ENCODE data around the gene COL4A3. TPM values are rescaled to one million over a fixed set of nuclear protein-coding genes. Genes with fewer than 3 reads are reported as not detected.
A peak's percentile ranks its signal among the peaks of the same experiment; 100 is the strongest.

The COL4A3 gene
- not detected for polyA plus RNA-seq (2013, experiment 1 of 2)
- polyA plus RNA-seq (2013, experiment 2 of 2) = not detected

DNA sequence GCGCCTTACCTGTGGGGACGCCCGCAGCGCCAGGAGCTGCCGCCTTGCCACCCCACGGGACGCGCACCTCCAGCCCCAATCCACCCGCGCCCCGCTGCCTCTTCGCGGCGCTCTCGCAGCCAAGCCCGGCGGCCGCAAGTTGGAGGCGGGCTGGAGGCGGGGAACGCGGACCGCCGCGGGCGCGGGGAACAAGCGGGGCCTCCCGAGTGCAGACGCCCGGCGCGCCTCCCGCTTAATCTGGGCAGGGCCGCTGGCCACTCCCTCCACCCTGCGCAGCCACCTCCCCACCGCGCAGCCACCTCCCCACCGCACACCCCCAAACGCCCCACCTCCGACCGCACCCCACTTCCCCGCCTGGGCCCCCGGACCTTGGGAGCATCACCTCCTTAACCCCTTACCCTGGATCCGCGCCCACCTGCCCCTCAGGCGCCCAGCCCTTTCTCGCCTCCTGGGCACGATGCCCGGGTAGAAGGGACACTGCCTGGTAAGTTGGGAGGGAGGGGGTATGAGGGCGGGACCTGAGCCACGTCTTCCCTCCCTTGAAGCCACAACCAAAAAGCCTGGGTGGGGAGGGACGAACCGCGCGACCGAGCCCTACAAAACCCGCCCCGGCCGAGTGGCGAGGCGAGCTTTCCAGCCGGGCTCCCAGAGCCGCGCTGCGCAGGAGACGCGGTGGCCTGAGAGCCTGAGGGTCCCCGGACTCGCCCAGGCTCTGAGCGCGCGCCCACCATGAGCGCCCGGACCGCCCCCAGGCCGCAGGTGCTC is at the start of gene COL4A3, which contains the start of gene COL4A4:
Gene COL4A3, plus strand, starts transcription at position 627 of the 765 bp plus-strand sequence. Its CDS starts 103 bp downstream, at position 730.
Gene COL4A4, minus strand, starts transcription at position 208 of the 765 bp plus-strand sequence. CDS start 16,722 bp downstream, outside the sequence.
- no peaks in the 10 kb centered on the region for H3K36me3 ChIP-seq (ENCODE audit: control insufficient read depth in 1 of 2, insufficient read depth in 2 of 2, low read depth in 1 of 2, low read length in 2 of 2)

DNA sequence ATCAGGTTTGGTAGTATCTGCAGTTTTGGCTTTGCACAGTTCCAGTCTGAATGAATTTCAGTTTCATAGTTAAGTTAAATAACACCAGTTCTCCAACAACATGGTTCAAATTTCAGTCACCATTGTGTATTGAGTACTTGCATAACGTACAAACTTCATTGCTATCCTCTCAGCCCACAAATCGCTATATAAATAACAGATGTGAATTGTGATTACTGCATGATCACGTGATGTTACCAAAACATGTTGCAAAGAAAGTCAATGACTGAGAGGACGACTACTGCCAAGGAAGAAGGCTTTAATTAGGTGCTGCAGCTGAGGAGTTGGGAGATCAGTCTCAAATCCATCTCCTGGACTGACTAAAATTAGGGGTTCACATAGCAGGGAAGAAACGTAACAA is 48.7 kb upstream of the COL4A3 start:
- 87% methylated on average over 4 of the region's 5 CpGs for WGBS

More for the DNA sequence above, at the start of gene COL4A3, which contains the start of gene COL4A4:
- Histone ChIP-seq H2BK15ac (ENCODE audit: low read depth, poor library complexity, severe bottlenecking) (peak within 1 kb of the TSS; percentile 19), H3K4me2 (ENCODE audit: low read length, poor library complexity, severe bottlenecking) (peak within 1 kb of the TSS; percentile 89), H2BK12ac (ENCODE audit: low read length in 2 of 2) (no peak within 1 kb of the TSS), H4K8ac (ENCODE audit: low read length) (no peak within 1 kb of the TSS), H2AK5ac (ENCODE audit: low read length, severe bottlenecking) (no peak within 1 kb of the TSS), H3K9me3 (ENCODE audit: control insufficient read depth, low read length) (peaks cover 13% of the 10 kb centered on the region), H2BK120ac (ENCODE audit: low read depth, low read length) (no peak within 1 kb of the TSS), H4K91ac (ENCODE audit: low read length) (no peak within 1 kb of the TSS), H3K27ac (ENCODE audit: low read length, poor library complexity, severe bottlenecking) (no peak within 1 kb of the TSS), H3K18ac (ENCODE audit: low read depth in 1 of 2, low read length in 2 of 2) (no peak within 1 kb of the TSS), H3K4ac (ENCODE audit: low read depth in 1 of 2, low read length in 2 of 2) (no peak within 1 kb of the TSS), H3K23ac (ENCODE audit: low read length in 2 of 2) (peak within 1 kb of the TSS in 1 of 2 experiments; percentile 89), H3K14ac (ENCODE audit: low read length in 2 of 2) (peak within 1 kb of the TSS in 1 of 2 experiments; percentile 84), H2AFZ (ENCODE audit: low read depth, low read length) (peak within 1 kb of the TSS; percentile 27), H3K79me1 (replicated peaks; ENCODE audit: low read length, poor library complexity, severe bottlenecking) (no peaks in the 10 kb centered on the region), H3K9ac (ENCODE audit: low read length) (no peak within 1 kb of the TSS), H3K27me3 (ENCODE audit: control insufficient read depth in 1 of 2, insufficient read depth in 1 of 2, low read length in 2 of 2) (peaks cover 62 to 71% of the 10 kb centered on the region in 2 experiments), H3K4me3 (ENCODE audit: insufficient read depth in 1 of 2, low read depth in 1 of 2, low read length in 2 of 2) (peak within 1 kb of the TSS; percentile 54 to 69), H2BK5ac (ENCODE audit: low read depth, low read length, poor library complexity, severe bottlenecking) (no peak within 1 kb of the TSS), H3K4me1 (ENCODE audit: control insufficient read depth, insufficient read depth, low read depth, low read length) (peaks cover 18% of the 10 kb centered on the region)
- no peak for DNase-seq
- WGBS = 1% methylated on average over 53 of the region's 77 CpGs

DNA sequence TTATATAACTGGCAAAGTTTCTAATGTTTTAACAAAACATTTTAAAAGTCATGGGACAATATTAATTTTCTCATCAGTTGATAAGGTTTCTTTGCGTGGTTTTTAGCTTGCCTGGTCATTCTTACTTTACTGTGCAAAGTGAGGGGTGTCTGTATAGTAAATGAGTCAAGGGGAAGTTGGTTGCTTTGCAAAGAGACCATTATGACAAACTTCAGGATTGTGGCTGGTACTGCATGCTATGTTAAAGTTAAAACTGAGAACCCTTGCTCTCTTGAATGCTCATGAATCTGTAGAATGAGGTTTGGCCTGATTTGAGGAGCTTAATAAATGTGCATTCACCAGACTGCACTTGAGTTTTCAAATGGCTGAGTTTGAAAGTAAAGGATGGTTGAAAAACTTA is 47.4 kb upstream of the COL4A3 start:
- Histone ChIP-seq H4K91ac (ENCODE audit: low read length) (no peak overlapping the region), H3K18ac (ENCODE audit: low read depth in 1 of 2, low read length in 2 of 2) (no peak overlapping the region), H3K14ac (ENCODE audit: low read length in 2 of 2) (no peak overlapping the region), H3K9me3 (ENCODE audit: control insufficient read depth, low read length) (no peaks in the 10 kb centered on the region), H2AK5ac (ENCODE audit: low read length, severe bottlenecking) (no peak overlapping the region), H3K4me1 (ENCODE audit: control insufficient read depth, insufficient read depth, low read depth, low read length) (no peaks in the 10 kb centered on the region), H3K9ac (ENCODE audit: low read length) (no peak overlapping the region), H3K4me3 (ENCODE audit: insufficient read depth in 1 of 2, low read depth in 1 of 2, low read length in 2 of 2) (no peak overlapping the region), H2BK120ac (ENCODE audit: low read depth, low read length) (no peak overlapping the region), H3K79me1 (replicated peaks; ENCODE audit: low read length, poor library complexity, severe bottlenecking) (no peaks in the 10 kb centered on the region), H3K23ac (ENCODE audit: low read length in 2 of 2) (no peak overlapping the region), H2AFZ (ENCODE audit: low read depth, low read length) (no peak overlapping the region), H3K36me3 (ENCODE audit: control insufficient read depth in 1 of 2, insufficient read depth in 2 of 2, low read depth in 1 of 2, low read length in 2 of 2) (no peaks in the 10 kb centered on the region), H2BK5ac (ENCODE audit: low read depth, low read length, poor library complexity, severe bottlenecking) (no peak overlapping the region), H3K27ac (ENCODE audit: low read length, poor library complexity, severe bottlenecking) (no peak overlapping the region), H3K4ac (ENCODE audit: low read depth in 1 of 2, low read length in 2 of 2) (no peak overlapping the region), H4K8ac (ENCODE audit: low read length) (no peak overlapping the region), H2BK12ac (ENCODE audit: low read length in 2 of 2) (no peak overlapping the region), H3K27me3 (ENCODE audit: control insufficient read depth in 1 of 2, insufficient read depth in 1 of 2, low read length in 2 of 2) (no peaks in the 10 kb centered on the region), H3K4me2 (ENCODE audit: low read length, poor library complexity, severe bottlenecking) (no peak overlapping the region), H2BK15ac (ENCODE audit: low read depth, poor library complexity, severe bottlenecking) (no peak overlapping the region)
- DNase-seq = no peak
- WGBS = 91% methylated on average over 1 of the region's 1 CpG

More for the DNA sequence above, 48.7 kb upstream of the COL4A3 start:
- Histone ChIP-seq H3K4ac (ENCODE audit: low read depth in 1 of 2, low read length in 2 of 2) (no peak overlapping the region), H3K23ac (ENCODE audit: low read length in 2 of 2) (no peak overlapping the region), H2BK120ac (ENCODE audit: low read depth, low read length) (no peak overlapping the region), H2BK12ac (ENCODE audit: low read length in 2 of 2) (no peak overlapping the region), H3K4me1 (ENCODE audit: control insufficient read depth, insufficient read depth, low read depth, low read length) (no peaks in the 10 kb centered on the region), H3K27me3 (ENCODE audit: control insufficient read depth in 1 of 2, insufficient read depth in 1 of 2, low read length in 2 of 2) (no peaks in the 10 kb centered on the region), H2AFZ (ENCODE audit: low read depth, low read length) (no peak overlapping the region), H3K79me1 (replicated peaks; ENCODE audit: low read length, poor library complexity, severe bottlenecking) (no peaks in the 10 kb centered on the region), H4K91ac (ENCODE audit: low read length) (no peak overlapping the region), H3K36me3 (ENCODE audit: control insufficient read depth in 1 of 2, insufficient read depth in 2 of 2, low read depth in 1 of 2, low read length in 2 of 2) (no peaks in the 10 kb centered on the region), H2BK5ac (ENCODE audit: low read depth, low read length, poor library complexity, severe bottlenecking) (no peak overlapping the region), H3K4me2 (ENCODE audit: low read length, poor library complexity, severe bottlenecking) (no peak overlapping the region), H2BK15ac (ENCODE audit: low read depth, poor library complexity, severe bottlenecking) (no peak overlapping the region), H3K14ac (ENCODE audit: low read length in 2 of 2) (no peak overlapping the region), H2AK5ac (ENCODE audit: low read length, severe bottlenecking) (no peak overlapping the region), H3K27ac (ENCODE audit: low read length, poor library complexity, severe bottlenecking) (no peak overlapping the region), H3K9ac (ENCODE audit: low read length) (no peak overlapping the region), H3K4me3 (ENCODE audit: insufficient read depth in 1 of 2, low read depth in 1 of 2, low read length in 2 of 2) (no peak overlapping the region), H3K9me3 (ENCODE audit: control insufficient read depth, low read length) (no peaks in the 10 kb centered on the region), H3K18ac (ENCODE audit: low read depth in 1 of 2, low read length in 2 of 2) (no peak overlapping the region), H4K8ac (ENCODE audit: low read length) (no peak overlapping the region)
- no peak for DNase-seq

DNA sequence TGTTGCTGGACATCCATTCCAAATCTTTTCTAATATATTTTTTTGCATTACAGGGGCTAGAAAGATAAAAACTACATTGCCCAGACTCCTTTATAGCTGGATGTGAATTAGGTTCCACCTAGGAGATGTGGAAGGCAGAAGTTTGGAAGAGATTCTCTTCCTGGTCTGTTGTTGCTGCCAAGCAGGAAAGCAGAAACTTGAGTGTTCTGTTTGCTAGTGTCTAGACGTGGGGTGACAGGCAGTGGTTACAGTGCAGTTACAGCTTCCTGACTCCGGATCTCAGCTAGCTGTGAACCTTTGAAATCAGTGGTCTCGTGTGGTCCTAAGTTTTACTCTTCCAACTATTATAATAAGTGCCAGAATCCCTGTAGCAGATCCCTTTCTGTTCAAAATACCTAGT is 46.6 kb upstream of the COL4A3 start:
- no peaks in the 10 kb centered on the region for H3K4me1 ChIP-seq (ENCODE audit: control insufficient read depth, insufficient read depth, low read depth, low read length)
- no peak overlapping the region for H4K8ac ChIP-seq (ENCODE audit: low read length)
- H2BK15ac ChIP-seq (ENCODE audit: low read depth, poor library complexity, severe bottlenecking) = no peak overlapping the region
- DNase-seq = peak; percentile 20
- H2BK12ac ChIP-seq (ENCODE audit: low read length in 2 of 2) = no peak overlapping the region
- no peak overlapping the region for H3K4me3 ChIP-seq (ENCODE audit: insufficient read depth in 1 of 2, low read depth in 1 of 2, low read length in 2 of 2)
- no peak overlapping the region for H3K4ac ChIP-seq (ENCODE audit: low read depth in 1 of 2, low read length in 2 of 2)
- no peak overlapping the region for H2AFZ ChIP-seq (ENCODE audit: low read depth, low read length)
- H3K9ac ChIP-seq (ENCODE audit: low read length) = no peak overlapping the region
- no peaks in the 10 kb centered on the region for H3K79me1 ChIP-seq (replicated peaks; ENCODE audit: low read length, poor library complexity, severe bottlenecking)
- no peak overlapping the region for H3K27ac ChIP-seq (ENCODE audit: low read length, poor library complexity, severe bottlenecking)
- H4K91ac ChIP-seq (ENCODE audit: low read length) = no peak overlapping the region
- no peak overlapping the region for H2BK5ac ChIP-seq (ENCODE audit: low read depth, low read length, poor library complexity, severe bottlenecking)
- H3K36me3 ChIP-seq (ENCODE audit: control insufficient read depth in 1 of 2, insufficient read depth in 2 of 2, low read depth in 1 of 2, low read length in 2 of 2) = no peaks in the 10 kb centered on the region
- no peak overlapping the region for H3K4me2 ChIP-seq (ENCODE audit: low read length, poor library complexity, severe bottlenecking)
- no peak overlapping the region for H3K23ac ChIP-seq (ENCODE audit: low read length in 2 of 2)
- H3K9me3 ChIP-seq (ENCODE audit: control insufficient read depth, low read length) = no peaks in the 10 kb centered on the region
- no peaks in the 10 kb centered on the region for H3K27me3 ChIP-seq (ENCODE audit: control insufficient read depth in 1 of 2, insufficient read depth in 1 of 2, low read length in 2 of 2)
- no peak overlapping the region for H2AK5ac ChIP-seq (ENCODE audit: low read length, severe bottlenecking)
- no peak overlapping the region for H2BK120ac ChIP-seq (ENCODE audit: low read depth, low read length)
- no peak overlapping the region for H3K18ac ChIP-seq (ENCODE audit: low read depth in 1 of 2, low read length in 2 of 2)
- no peak overlapping the region for H3K14ac ChIP-seq (ENCODE audit: low read length in 2 of 2)
- WGBS = 22% methylated on average over 2 of the region's 3 CpGs

Measured in mesenchymal stem cell (in vitro differentiated cells and primary cell).